SHP77 (cell line): ENCODE results near the gene ORMDL3.

ENCODE experiments used
- DNase-seq, 2 experiments: peaks; one replicate each; lab custom pipeline; 2025; lab: John Stamatoyannopoulos, UW

The ORMDL3 gene

GRCh38 chr17:39927101-39927928 is at the start of gene ORMDL3, which contains the start of gene LRRC3C:
ORMDL3 (minus strand) TSS chr17:39927601; CDS start chr17:39924203, 3,398 bp downstream.
LRRC3C (plus strand) TSS chr17:39927732; CDS start chr17:39941524, 13,792 bp downstream.
- peak; percentile 84 to 90 for DNase-seq

GRCh38 chr17:39975801-39976200 is 48.4 kb upstream of the ORMDL3 start:
- DNase-seq: no peak

GRCh38 chr17:39974433-39974832 is 47.0 kb upstream of the ORMDL3 start:
- no peak for DNase-seq

GRCh38 chr17:39973496-39973895 is 46.1 kb upstream of the ORMDL3 start:
- DNase-seq: no peak

- DNase-seq: no peak
Measured at GRCh38 chr17:39972271-39972670, 44.9 kb upstream of the ORMDL3 start.

GRCh38 chr17:39971076-39971603 is 43.7 kb upstream of the ORMDL3 start:
- DNase-seq: no peak

- DNase-seq: no peak
Measured at GRCh38 chr17:39970157-39970692, 42.8 kb upstream of the ORMDL3 start.

- DNase-seq: no peak
Measured at GRCh38 chr17:39969375-39969774, 42.0 kb upstream of the ORMDL3 start.

- no peak for DNase-seq
Measured at GRCh38 chr17:39968761-39969160, 41.4 kb upstream of the ORMDL3 start.

GRCh38 chr17:39966771-39967170 is 39.4 kb upstream of the ORMDL3 start:
- DNase-seq: no peak

- DNase-seq: no peak
Measured at GRCh38 chr17:39965017-39965699, 37.8 kb upstream of the ORMDL3 start.

- DNase-seq: no peak
Measured at GRCh38 chr17:39963829-39964228, 36.4 kb upstream of the ORMDL3 start.

- no peak for DNase-seq
Measured at GRCh38 chr17:39962642-39963220, 35.3 kb upstream of the ORMDL3 start, which contains the start of gene GSDMA. GSDMA (plus strand) TSS chr17:39963004; CDS start chr17:39965688, 2,684 bp downstream.

- DNase-seq: no peak
Measured at GRCh38 chr17:39960524-39961041, 33.2 kb upstream of the ORMDL3 start.

GRCh38 chr17:39955726-39956225 is 28.4 kb upstream of the ORMDL3 start:
- DNase-seq: no peak

GRCh38 chr17:39954876-39955275 is 27.5 kb upstream of the ORMDL3 start:
- DNase-seq: no peak

GRCh38 chr17:39953471-39953888 is 26.1 kb upstream of the ORMDL3 start:
- no peak for DNase-seq

- DNase-seq: peak; percentile 96
Measured at GRCh38 chr17:39952680-39953470, 25.5 kb upstream of the ORMDL3 start.

- DNase-seq: no peak
Measured at GRCh38 chr17:39951924-39952679, 24.7 kb upstream of the ORMDL3 start.

- DNase-seq: no peak
Measured at GRCh38 chr17:39950871-39951348, 23.5 kb upstream of the ORMDL3 start.
